ENCODE results near the gene KIAA1217. TPM values are rescaled to one million over a fixed set of nuclear protein-coding genes. Genes with fewer than 3 reads are reported as not detected.
A peak's percentile ranks its signal among the peaks of the same experiment; 100 is the strongest.
"Not testable (repeated sequence)": the region's sequence is repeated elsewhere in the genome, so short reads cannot be mapped to it uniquely, and the experiment has no call there.

KIAA1217 gene
- total RNA-seq, 6 experiments from 2014 or later, result 10.4 to 25.5 (median 14.9) TPM

DNA sequence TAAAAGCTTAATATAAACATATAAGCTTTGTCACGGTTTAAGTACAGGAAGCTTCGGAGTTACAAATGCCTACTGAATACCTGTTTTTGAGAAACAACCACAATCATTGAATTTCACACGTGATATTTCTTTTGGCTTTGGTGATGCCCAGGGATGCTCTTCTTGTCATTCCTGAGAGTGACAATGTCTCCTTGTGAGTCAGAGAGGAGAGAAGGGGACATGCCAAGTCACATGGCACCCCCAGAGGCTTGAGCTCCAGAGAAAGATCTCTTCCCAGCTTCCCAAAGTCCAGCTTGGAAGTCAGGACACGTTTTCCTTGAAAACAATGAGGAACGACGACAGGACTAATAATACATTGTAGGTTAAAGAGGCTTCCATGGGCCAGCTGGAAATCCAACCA lies 272.3 kb downstream of the KIAA1217 start:
- ATAC-seq (no peak), DNase-seq (no peak)
- 88% methylated on average over 6 of the region's 6 CpGs for WGBS (ENCODE audit: insufficient coverage, low coverage, low lambda C conversion rate, missing lambda C conversion rate)
- Histone ChIP-seq H3K9me3 (no peaks in the 10 kb centered on the region), H3K4me3 (no peak overlapping the region), H3K36me3 (peaks cover 0 to 3% (median 0%) of the 10 kb centered on the region in 4 donors), H3K27ac (no peak overlapping the region), H3K27me3 (no peaks in the 10 kb centered on the region), H3K4me1 (peaks cover 0 to 16% (median 0%) of the 10 kb centered on the region in 4 donors)
- intact Hi-C loops (cut with DNase I), result no loop called here
- TF ChIP-seq POLR2A (IDR thresholded peaks at IDR 0.05), result no peak
- TF ChIP-seq, protein P1, sequence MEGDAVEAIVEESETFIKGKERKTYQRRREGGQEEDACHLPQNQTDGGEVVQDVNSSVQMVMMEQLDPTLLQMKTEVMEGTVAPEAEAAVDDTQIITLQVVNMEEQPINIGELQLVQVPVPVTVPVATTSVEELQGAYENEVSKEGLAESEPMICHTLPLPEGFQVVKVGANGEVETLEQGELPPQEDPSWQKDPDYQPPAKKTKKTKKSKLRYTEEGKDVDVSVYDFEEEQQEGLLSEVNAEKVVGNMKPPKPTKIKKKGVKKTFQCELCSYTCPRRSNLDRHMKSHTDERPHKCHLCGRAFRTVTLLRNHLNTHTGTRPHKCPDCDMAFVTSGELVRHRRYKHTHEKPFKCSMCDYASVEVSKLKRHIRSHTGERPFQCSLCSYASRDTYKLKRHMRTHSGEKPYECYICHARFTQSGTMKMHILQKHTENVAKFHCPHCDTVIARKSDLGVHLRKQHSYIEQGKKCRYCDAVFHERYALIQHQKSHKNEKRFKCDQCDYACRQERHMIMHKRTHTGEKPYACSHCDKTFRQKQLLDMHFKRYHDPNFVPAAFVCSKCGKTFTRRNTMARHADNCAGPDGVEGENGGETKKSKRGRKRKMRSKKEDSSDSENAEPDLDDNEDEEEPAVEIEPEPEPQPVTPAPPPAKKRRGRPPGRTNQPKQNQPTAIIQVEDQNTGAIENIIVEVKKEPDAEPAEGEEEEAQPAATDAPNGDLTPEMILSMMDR (IDR thresholded peaks at IDR 0.05), result no peak

DNA sequence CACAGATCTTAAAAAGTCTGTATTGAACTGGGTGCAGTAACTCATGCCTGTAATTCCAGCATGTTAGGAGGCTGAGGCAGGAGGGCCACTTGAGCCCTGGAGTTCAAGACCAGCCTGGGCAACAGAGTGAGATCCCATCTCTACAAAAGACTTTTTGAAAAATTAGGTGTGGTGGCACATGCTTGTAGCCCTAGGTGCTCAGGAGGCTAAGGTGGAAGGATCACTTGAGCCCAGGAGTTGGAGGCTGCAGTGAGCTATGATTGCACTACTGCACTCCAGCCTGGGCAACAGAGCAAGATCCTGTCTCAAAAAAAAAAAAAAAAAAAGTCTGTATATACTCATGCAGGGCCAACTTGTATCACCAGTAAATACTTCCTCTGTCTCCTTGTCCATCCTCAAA lies 273.8 kb downstream of the KIAA1217 start:
- DNase-seq; ATAC-seq; H3K27ac ChIP-seq; H3K36me3 ChIP-seq; intact Hi-C loops (cut with DNase I); H3K9me3 ChIP-seq; H3K4me3 ChIP-seq; H3K27me3 ChIP-seq: not testable (repeated sequence)
- peaks cover 0 to 16% (median 0%) of the 10 kb centered on the region in 4 donors for H3K4me1 ChIP-seq

DNA sequence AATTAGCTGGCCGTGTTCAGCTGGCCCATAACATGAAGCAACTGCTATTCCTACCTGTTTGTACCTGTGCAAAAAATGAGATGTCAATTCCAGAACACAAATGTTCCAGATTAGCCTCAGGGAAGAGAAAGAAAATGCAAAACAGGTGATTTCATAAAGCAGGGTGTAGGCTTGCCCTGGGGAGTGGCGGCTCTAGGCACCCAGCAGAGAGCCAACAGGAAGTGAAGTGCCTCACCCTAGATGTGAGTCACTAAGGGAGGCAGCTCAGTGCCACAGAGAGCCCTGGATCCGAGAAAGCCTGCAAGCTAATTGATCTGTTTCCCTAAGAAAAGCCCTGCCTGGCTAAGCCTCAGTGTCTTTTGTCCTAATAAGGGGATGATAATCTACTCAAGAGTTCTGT lies 274.8 kb downstream of the KIAA1217 start:
- H3K4me3 ChIP-seq, result no peak overlapping the region
- WGBS (ENCODE audit: insufficient coverage, low coverage, low lambda C conversion rate, missing lambda C conversion rate), result 42% methylated on average over 3 of the region's 3 CpGs
- no peak overlapping the region for H3K27ac ChIP-seq
- intact Hi-C loops (cut with DNase I), result no loop called here
- H3K27me3 ChIP-seq, result no peaks in the 10 kb centered on the region
- H3K36me3 ChIP-seq, result peaks cover 0 to 5% (median 2%) of the 10 kb centered on the region in 4 donors
- TF ChIP-seq, protein P1 (IDR thresholded peaks at IDR 0.05), result no peak
- no peak for TF ChIP-seq POLR2A (IDR thresholded peaks at IDR 0.05)
- ATAC-seq (peak; percentile 42 to 96 (median 64)), DNase-seq (peak in 1 of 3 donors; percentile 65)
- H3K4me1 ChIP-seq, result peaks cover 0 to 25% (median 0%) of the 10 kb centered on the region in 4 donors
- no peaks in the 10 kb centered on the region for H3K9me3 ChIP-seq

DNA sequence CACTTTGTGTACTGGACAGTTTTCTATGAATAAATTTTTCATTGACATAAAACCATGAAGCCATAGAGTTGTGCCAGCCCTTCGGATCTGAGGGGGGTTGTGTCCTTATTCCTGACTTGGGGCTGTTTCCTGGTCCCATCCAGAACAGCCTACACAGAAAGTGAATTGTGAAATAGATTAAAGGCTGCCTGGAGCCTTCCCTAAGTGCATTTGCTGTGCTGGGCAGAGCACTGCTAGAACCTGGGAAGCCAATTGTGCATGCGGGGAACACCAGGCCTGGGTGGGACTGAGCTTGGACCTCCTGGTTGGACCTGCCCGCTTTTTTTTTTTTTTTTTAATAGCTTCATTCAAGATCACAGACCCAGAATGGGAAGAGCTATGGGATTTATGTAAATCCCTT lies 275.8 kb downstream of the KIAA1217 start:
- Histone ChIP-seq H3K4me1 (peaks cover 0 to 25% (median 0%) of the 10 kb centered on the region in 4 donors), H3K36me3 (peaks cover 0 to 5% (median 2%) of the 10 kb centered on the region in 4 donors), H3K9me3 (no peaks in the 10 kb centered on the region), H3K27me3 (no peaks in the 10 kb centered on the region), H3K4me3 (no peak overlapping the region), H3K27ac (no peak overlapping the region)
- ATAC-seq, result peak; percentile 54 to 69 (median 61)
- TF ChIP-seq, protein P1 (IDR thresholded peaks at IDR 0.05), result no peak
- DNase-seq, result no peak
- 53% methylated on average over 2 of the region's 3 CpGs for WGBS (ENCODE audit: insufficient coverage, low coverage, low lambda C conversion rate, missing lambda C conversion rate)
- intact Hi-C loops (cut with DNase I), result no loop called here

DNA sequence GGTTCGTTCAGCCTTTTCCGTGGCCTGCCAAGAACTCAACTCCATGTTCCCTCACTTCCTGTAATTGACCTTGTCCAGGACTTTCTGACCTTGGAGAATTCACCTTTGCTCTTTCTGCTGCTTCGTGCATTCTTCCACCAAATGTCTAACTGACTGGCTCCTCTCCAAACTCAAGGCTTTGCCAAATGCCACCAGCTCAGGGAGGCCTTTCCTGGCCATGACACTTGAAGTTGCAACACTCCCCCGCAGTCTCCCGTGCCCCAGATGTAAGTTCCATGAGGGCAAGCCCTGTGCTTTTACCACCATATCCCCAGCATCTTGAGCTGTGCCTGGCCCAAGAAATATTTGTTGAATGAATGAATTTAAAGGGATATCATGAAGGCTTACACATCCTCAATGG lies 276.4 kb downstream of the KIAA1217 start:
- DNase-seq, result peak in 1 of 3 donors; percentile 55
- Histone ChIP-seq H3K27me3 (no peaks in the 10 kb centered on the region), H3K4me1 (peaks cover 0 to 25% (median 0%) of the 10 kb centered on the region in 4 donors), H3K9me3 (no peaks in the 10 kb centered on the region), H3K27ac (no peak overlapping the region), H3K4me3 (no peak overlapping the region), H3K36me3 (peaks cover 0 to 5% (median 2%) of the 10 kb centered on the region in 4 donors)
- no peak for TF ChIP-seq POLR2A (IDR thresholded peaks at IDR 0.05)
- TF ChIP-seq, protein P1 (IDR thresholded peaks at IDR 0.05), result no peak
- intact Hi-C loops (cut with DNase I), result no loop called here
- peak in 2 of 4 donors; percentile 66 to 67 for ATAC-seq
- 47% methylated on average over 5 of the region's 5 CpGs for WGBS (ENCODE audit: insufficient coverage, low coverage, low lambda C conversion rate, missing lambda C conversion rate)
